SJSA1 (cell line): ENCODE results near the gene POC1A. TPM values are rescaled to one million over a fixed set of nuclear protein-coding genes. Genes with fewer than 3 reads are reported as not detected.
"Not testable (repeated sequence)": the region's sequence is repeated elsewhere in the genome, so short reads cannot be mapped to it uniquely, and the experiment has no call there.

ENCODE experiments used
- DNase-seq, 2 experiments: peaks; one replicate each; pipeline ENCODE4 v3.0.0-alpha.2; 2015 to 2020; ENCODE audit warnings: low spot score in 2 of 2, low read depth in 1 of 2
- H3K27ac ChIP-seq: fragments of 250-450 bp; sonication (Bioruptor Pico); 2 replicates; pipeline ENCODE4 v1.5.1; 2020; ENCODE audit warnings: mild to moderate bottlenecking, moderate library complexity
- H3K27me3 ChIP-seq: fragments of 250-450 bp; sonication (Bioruptor Pico); replicated peaks from 2 replicates; pipeline ENCODE4 v1.5.1; 2020; ENCODE audit warnings: mild to moderate bottlenecking, moderate library complexity
- H3K36me3 ChIP-seq: fragments of 250-450 bp; sonication (Bioruptor Pico); 2 replicates; pipeline ENCODE4 v1.5.1; 2020; ENCODE audit warnings: mild to moderate bottlenecking
- H3K4me1 ChIP-seq: fragments of 250-450 bp; sonication (Bioruptor Pico); replicated peaks from 2 replicates; pipeline ENCODE4 v1.6.1; 2021; ENCODE audit warnings: mild to moderate bottlenecking
- H3K4me3 ChIP-seq: fragments of 250-450 bp; sonication (Bioruptor Pico); 2 replicates; pipeline ENCODE4 v1.5.1; 2020; ENCODE audit warnings: mild to moderate bottlenecking
- H3K9me3 ChIP-seq: fragments of 250-450 bp; sonication (Bioruptor Pico); replicated peaks from 2 replicates; pipeline ENCODE4 v1.5.1; 2020; ENCODE audit warnings: mild to moderate bottlenecking
- total RNA-seq: library from RNA; depleted of rRNA; stranded (reverse); fragments of >200 nt; shearing (Covaris generic); gene quantifications from 2 replicates; pipeline ENCODE4 v1.2.3, GENCODE V29; 2014

POC1A gene
- total RNA-seq, 1 experiment from 2014 or later, result 14.2 TPM

DNA sequence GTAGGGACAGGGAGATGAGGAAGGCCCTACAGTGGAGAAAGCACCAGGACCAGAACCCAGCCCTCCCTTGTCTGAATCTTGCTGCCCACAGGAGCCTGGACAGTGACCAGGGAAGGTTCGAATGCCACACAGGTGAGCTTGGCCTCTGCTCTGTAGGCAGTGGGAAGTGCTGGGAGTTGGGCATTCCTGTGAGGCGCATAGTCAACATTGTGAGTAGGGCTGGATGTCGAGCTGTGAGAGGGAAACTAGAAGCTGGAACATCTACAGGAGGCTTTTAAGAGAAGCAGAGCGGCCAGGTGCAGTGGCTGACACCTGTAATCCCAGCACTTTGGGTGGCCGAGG is 23.4 kb upstream of the POC1A start:
- Histone ChIP-seq H3K4me1 (peaks cover 26% of the 10 kb centered on the region), H3K4me3 (no peak overlapping the region), H3K36me3 (no peaks in the 10 kb centered on the region), H3K27me3 (no peaks in the 10 kb centered on the region), H3K9me3 (no peaks in the 10 kb centered on the region), H3K27ac (no peak overlapping the region)
- DNase-seq, result no peak

GRCh38 chr3:52176951-52177700 is 22.9 kb upstream of the POC1A start:
- H3K36me3 ChIP-seq, result no peaks in the 10 kb centered on the region
- no peaks in the 10 kb centered on the region for H3K9me3 ChIP-seq
- H3K27me3 ChIP-seq, result no peaks in the 10 kb centered on the region
- H3K4me3 ChIP-seq, result no peak overlapping the region
- H3K4me1 ChIP-seq, result peaks cover 29% of the 10 kb centered on the region
- no peak for DNase-seq
- no peak overlapping the region for H3K27ac ChIP-seq

- no peak overlapping the region for H3K27ac ChIP-seq
- no peak for DNase-seq
- H3K9me3 ChIP-seq, result no peaks in the 10 kb centered on the region
- no peaks in the 10 kb centered on the region for H3K27me3 ChIP-seq
- peaks cover 29% of the 10 kb centered on the region for H3K4me1 ChIP-seq
- no peak overlapping the region for H3K4me3 ChIP-seq
- no peaks in the 10 kb centered on the region for H3K36me3 ChIP-seq
These were observed 22.0 kb upstream of the POC1A start for GRCh38 chr3:52176180-52176752.

DNA sequence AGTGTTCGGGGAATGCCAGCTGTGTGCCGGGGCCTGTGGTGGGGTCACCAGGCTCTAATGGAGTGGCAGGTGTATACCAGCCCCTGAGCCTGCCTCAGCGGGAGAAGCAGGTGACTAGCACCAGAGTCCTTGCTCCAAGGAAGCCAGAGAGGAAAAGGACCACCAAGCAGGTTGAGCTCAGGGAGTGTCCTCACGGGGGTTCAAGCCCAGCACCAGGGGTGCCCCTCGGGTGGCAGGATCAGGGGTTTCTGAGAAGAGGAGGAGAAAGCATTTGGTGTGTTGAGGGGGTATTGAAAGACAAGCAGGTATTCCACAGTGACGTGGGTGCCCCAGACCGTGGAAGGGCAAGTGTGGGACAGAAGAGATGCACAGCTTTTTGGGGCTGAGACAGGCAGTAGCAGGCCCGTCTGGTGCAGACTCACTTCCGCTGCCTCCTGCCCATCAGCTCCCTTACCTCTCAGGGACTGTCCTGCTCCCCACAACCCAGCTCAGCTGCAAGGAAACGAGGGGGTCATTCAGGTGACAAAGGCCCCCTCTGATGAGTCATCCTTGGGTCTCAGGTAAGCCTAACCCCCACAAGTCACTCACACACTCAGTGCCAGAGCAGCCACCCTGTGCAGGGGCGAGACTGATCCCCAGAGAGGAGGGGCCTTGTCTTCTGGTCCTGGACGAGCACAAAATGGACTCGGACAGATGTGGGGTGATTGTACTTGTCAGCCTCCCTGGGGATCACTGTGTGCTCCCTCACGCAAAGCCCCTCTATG is 21.4 kb upstream of the POC1A start:
- no peaks in the 10 kb centered on the region for H3K36me3 ChIP-seq
- no peak overlapping the region for H3K4me3 ChIP-seq
- no peaks in the 10 kb centered on the region for H3K9me3 ChIP-seq
- no peaks in the 10 kb centered on the region for H3K27me3 ChIP-seq
- H3K4me1 ChIP-seq, result peaks cover 33% of the 10 kb centered on the region
- no peak for DNase-seq
- no peak overlapping the region for H3K27ac ChIP-seq

GRCh38 chr3:52174896-52175295 is 20.7 kb upstream of the POC1A start:
- H3K9me3 ChIP-seq, result no peaks in the 10 kb centered on the region
- H3K36me3 ChIP-seq, result no peaks in the 10 kb centered on the region
- no peak for DNase-seq
- no peak overlapping the region for H3K27ac ChIP-seq
- no peaks in the 10 kb centered on the region for H3K27me3 ChIP-seq
- no peak overlapping the region for H3K4me3 ChIP-seq
- H3K4me1 ChIP-seq, result peaks cover 35% of the 10 kb centered on the region

DNA sequence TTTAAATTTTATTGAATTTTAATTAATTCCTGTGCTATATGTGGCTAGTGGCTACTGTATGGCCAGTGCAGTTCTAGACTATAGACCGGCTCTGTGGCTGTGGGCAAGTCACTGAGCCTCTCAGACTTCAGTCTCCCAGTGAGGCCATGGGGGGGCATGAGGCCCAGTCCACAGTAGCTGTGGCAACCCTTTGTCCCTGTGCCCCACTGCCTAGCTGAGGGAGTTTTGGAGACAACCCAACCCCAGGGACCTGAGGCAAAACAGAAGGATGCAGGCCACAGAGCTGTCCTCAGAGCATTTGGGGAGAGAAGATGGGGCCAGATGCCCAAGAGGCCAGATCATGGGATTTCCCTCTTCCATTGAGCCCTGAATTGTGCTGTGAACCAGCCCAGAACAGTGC is 18.9 kb upstream of the POC1A start:
- H3K36me3 ChIP-seq, result no peaks in the 10 kb centered on the region
- no peak overlapping the region for H3K27ac ChIP-seq
- DNase-seq, result no peak
- no peak overlapping the region for H3K4me3 ChIP-seq
- H3K27me3 ChIP-seq, result no peaks in the 10 kb centered on the region
- H3K9me3 ChIP-seq, result no peaks in the 10 kb centered on the region
- peaks cover 35% of the 10 kb centered on the region for H3K4me1 ChIP-seq

- no peaks in the 10 kb centered on the region for H3K9me3 ChIP-seq
- DNase-seq, result no peak
- peaks cover 34% of the 10 kb centered on the region for H3K4me1 ChIP-seq
- no peaks in the 10 kb centered on the region for H3K27me3 ChIP-seq
- H3K27ac ChIP-seq, result peak overlapping the region; percentile 39
- no peaks in the 10 kb centered on the region for H3K36me3 ChIP-seq
- H3K4me3 ChIP-seq, result no peak overlapping the region
These were observed 18.1 kb upstream of the POC1A start for GRCh38 chr3:52172262-52172757.

- Histone ChIP-seq H3K9me3 (no peaks in the 10 kb centered on the region), H3K27ac (peak overlapping the region; percentile 39), H3K36me3 (no peaks in the 10 kb centered on the region), H3K27me3 (no peaks in the 10 kb centered on the region), H3K4me3 (no peak overlapping the region), H3K4me1 (peaks cover 28% of the 10 kb centered on the region)
- DNase-seq, result peak in 1 of 2 experiments; percentile 64
These were observed 17.5 kb upstream of the POC1A start for GRCh38 chr3:52171514-52172261.

DNA sequence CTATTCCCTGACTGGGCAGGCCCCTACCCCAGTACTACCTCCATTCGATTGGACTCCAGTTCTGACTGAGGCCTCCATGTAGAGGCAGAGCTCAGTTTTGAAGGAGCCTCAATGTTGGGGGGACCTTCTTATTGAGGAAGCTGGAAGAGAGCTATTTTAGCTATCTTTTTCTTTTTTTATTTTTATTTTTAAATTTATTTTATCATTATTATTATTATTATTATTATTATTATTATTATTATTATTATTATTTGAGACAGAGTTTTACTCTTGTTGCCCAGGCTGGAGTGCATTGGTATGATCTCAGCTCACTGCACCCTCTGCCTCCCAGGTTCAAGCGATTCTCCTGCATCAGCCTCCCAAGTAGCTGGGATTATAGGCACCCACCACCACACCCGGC is 16.0 kb upstream of the POC1A start:
- not testable (repeated sequence) for H3K36me3 ChIP-seq, H3K4me3 ChIP-seq, H3K9me3 ChIP-seq, DNase-seq, H3K27ac ChIP-seq, H3K27me3 ChIP-seq
- peaks cover 25% of the 10 kb centered on the region for H3K4me1 ChIP-seq

GRCh38 chr3:52167240-52167639 is 13.0 kb upstream of the POC1A start:
- H3K4me3 ChIP-seq, result no peak overlapping the region
- no peaks in the 10 kb centered on the region for H3K36me3 ChIP-seq
- no peak for DNase-seq
- no peak overlapping the region for H3K27ac ChIP-seq
- H3K4me1 ChIP-seq, result peaks cover 18% of the 10 kb centered on the region
- no peaks in the 10 kb centered on the region for H3K9me3 ChIP-seq
- no peaks in the 10 kb centered on the region for H3K27me3 ChIP-seq

- H3K9me3 ChIP-seq, result no peaks in the 10 kb centered on the region
- no peak for DNase-seq
- no peak overlapping the region for H3K4me3 ChIP-seq
- no peaks in the 10 kb centered on the region for H3K27me3 ChIP-seq
- no peaks in the 10 kb centered on the region for H3K36me3 ChIP-seq
- H3K4me1 ChIP-seq, result no peaks in the 10 kb centered on the region
- no peak overlapping the region for H3K27ac ChIP-seq
These were observed 8.1 kb upstream of the POC1A start for GRCh38 chr3:52162250-52162872.

DNA sequence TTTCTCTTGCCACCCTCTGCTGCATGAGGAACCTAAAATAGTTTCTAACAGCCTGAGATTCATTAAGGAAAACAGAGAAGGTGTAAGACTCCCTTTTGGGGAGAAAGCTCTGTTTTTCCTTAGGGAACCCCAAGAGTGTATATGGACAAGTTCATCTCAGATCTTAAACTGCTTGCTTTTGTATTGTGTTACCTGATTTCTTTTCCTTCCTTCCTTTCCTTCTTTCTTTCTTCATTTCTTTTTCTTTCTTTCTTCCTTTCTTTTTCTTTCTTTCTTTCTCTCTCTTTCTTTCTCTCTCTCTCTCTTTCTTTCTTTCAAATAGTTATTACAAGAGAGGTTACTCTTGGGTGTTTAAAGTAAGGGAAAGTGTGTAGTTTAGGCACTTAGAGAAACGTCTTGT is 5.3 kb upstream of the POC1A start:
- peaks cover 5% of the 10 kb centered on the region for H3K4me1 ChIP-seq
- no peaks in the 10 kb centered on the region for H3K9me3 ChIP-seq
- H3K36me3 ChIP-seq, result no peaks in the 10 kb centered on the region
- H3K27me3 ChIP-seq, result no peaks in the 10 kb centered on the region
- no peak overlapping the region for H3K27ac ChIP-seq
- DNase-seq, result no peak
- no peak overlapping the region for H3K4me3 ChIP-seq

DNA sequence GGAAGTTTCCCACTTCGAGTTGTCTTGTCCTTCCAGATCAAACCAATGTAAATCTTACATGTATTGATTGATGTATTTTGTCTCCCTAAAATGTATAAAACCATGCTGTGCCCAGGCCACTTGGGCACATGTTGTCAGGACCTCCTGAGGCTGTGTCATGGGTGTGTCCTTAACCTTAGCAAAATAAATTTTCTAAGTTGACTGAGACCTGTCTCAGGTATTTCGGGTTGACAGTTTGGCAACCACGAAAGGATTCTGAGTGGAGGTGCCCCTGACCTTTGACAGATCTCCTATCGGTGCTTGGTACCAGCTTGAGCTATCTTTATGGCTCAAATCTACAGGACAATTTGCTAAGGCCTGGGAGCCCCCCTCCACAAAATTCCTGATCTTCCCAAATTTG is 1.7 kb upstream of the POC1A start:
- Histone ChIP-seq H3K4me3 (no peak overlapping the region), H3K36me3 (peaks cover 12% of the 10 kb centered on the region), H3K27ac (no peak overlapping the region), H3K27me3 (no peaks in the 10 kb centered on the region), H3K4me1 (peaks cover 16% of the 10 kb centered on the region), H3K9me3 (no peaks in the 10 kb centered on the region)
- DNase-seq, result no peak
